ENCODE results near the gene PARK7.

DNA sequence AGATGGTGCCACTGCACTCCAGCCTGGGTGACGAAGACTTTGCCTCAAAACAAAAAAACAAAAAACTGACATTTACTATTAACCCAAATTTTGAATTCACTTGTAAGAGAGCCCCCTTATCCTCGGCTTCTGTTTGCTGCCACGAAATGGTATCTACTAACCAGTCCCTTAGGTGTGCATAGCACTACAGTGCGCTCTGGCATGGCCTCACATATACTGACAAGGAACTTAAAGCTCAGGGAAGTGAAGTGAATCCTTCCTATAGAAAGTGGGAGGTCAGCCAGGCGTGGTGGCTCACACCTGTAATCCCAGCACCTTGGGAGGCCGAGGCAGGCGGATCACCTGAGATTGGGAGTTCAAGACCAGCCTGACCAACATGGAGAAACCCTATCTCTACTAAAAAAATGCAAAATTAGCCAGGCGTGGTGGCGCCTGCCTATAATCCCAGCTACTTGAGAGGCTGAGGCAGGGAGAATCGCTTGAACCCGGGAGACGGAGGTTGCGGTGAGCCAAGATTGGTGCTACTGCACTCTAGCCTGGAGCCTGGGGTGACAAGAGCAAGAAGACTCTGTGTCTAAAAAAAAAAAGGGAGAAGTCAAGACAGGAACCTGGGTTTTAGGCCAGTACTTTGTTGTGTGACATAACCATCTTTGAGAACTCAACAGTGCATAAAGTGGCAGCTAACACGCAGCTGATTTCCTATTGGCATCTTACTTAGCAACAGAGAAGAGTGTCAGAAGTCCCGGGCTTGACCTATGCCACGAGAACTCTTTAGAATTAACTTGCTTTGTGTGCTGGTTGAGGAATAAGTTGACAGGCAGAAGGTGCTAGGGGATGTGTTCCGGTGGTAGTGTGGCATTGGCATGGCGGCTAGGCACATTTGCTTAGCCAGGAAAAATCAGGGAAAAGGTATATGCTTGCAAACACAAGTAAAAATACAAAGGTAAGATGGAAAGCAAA, 47.8 kb downstream of the PARK7 start:
- TF ChIP-seq, protein P1, sequence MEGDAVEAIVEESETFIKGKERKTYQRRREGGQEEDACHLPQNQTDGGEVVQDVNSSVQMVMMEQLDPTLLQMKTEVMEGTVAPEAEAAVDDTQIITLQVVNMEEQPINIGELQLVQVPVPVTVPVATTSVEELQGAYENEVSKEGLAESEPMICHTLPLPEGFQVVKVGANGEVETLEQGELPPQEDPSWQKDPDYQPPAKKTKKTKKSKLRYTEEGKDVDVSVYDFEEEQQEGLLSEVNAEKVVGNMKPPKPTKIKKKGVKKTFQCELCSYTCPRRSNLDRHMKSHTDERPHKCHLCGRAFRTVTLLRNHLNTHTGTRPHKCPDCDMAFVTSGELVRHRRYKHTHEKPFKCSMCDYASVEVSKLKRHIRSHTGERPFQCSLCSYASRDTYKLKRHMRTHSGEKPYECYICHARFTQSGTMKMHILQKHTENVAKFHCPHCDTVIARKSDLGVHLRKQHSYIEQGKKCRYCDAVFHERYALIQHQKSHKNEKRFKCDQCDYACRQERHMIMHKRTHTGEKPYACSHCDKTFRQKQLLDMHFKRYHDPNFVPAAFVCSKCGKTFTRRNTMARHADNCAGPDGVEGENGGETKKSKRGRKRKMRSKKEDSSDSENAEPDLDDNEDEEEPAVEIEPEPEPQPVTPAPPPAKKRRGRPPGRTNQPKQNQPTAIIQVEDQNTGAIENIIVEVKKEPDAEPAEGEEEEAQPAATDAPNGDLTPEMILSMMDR (conservative IDR thresholded peaks at IDR 0.05 in 1 of 2, IDR thresholded peaks at IDR 0.05 in 1 of 2; ENCODE audit: extremely low read depth in 1 of 2, insufficient read depth in 1 of 2, low read depth in 1 of 2, low read length in 2 of 2) = no peak
- no peak for TF ChIP-seq EZH2 (IDR thresholded peaks at IDR 0.05; ENCODE audit: borderline replicate concordance, low read length)
